ENCODE results near the gene RIBC1.
"Not testable (repeated sequence)": the region's sequence is repeated elsewhere in the genome, so short reads cannot be mapped to it uniquely, and the experiment has no call there.

The RIBC1 gene

GRCh38 chrX:53422861-53423306, at the start of gene RIBC1:
TSS of gene RIBC1 (plus strand) at chrX:53422873. CDS start at chrX:53426277, 3,404 bp downstream.
- no peaks in the 10 kb centered on the region for H3K9me3 Mint-ChIP-seq
- no peaks in the 10 kb centered on the region for H3K27me3 Mint-ChIP-seq
- H3K27ac Mint-ChIP-seq = peak within 1 kb of the TSS; percentile 88
- peaks cover 7% of the 10 kb centered on the region for H3K36me3 Mint-ChIP-seq
- no peak for ATAC-seq
- H3K4me3 Mint-ChIP-seq = peak within 1 kb of the TSS; percentile 91
- H3K4me1 Mint-ChIP-seq = peaks cover 32% of the 10 kb centered on the region

GRCh38 chrX:53373307-53373706, 49.4 kb upstream of the RIBC1 start:
- Mint-ChIP-seq H3K27ac (no peak overlapping the region), H3K36me3 (peaks cover 24% of the 10 kb centered on the region), H3K9me3 (peaks cover 8% of the 10 kb centered on the region), H3K27me3 (no peaks in the 10 kb centered on the region), H3K4me3 (no peak overlapping the region), H3K4me1 (peaks cover 9% of the 10 kb centered on the region)
- ATAC-seq = no peak

GRCh38 chrX:53374222-53374820, 48.4 kb upstream of the RIBC1 start:
- H3K27me3 Mint-ChIP-seq = no peaks in the 10 kb centered on the region
- H3K9me3 Mint-ChIP-seq = peaks cover 4% of the 10 kb centered on the region
- H3K4me1 Mint-ChIP-seq = peaks cover 9% of the 10 kb centered on the region
- no peak overlapping the region for H3K27ac Mint-ChIP-seq
- no peak for ATAC-seq
- no peak overlapping the region for H3K4me3 Mint-ChIP-seq
- H3K36me3 Mint-ChIP-seq = peaks cover 27% of the 10 kb centered on the region

GRCh38 chrX:53374923-53375322, 47.8 kb upstream of the RIBC1 start:
- Mint-ChIP-seq H3K4me1 (peaks cover 9% of the 10 kb centered on the region), H3K4me3 (no peak overlapping the region), H3K36me3 (peaks cover 31% of the 10 kb centered on the region), H3K27ac (no peak overlapping the region), H3K9me3 (peaks cover 4% of the 10 kb centered on the region), H3K27me3 (no peaks in the 10 kb centered on the region)
- ATAC-seq = no peak

GRCh38 chrX:53376888-53377287, 45.8 kb upstream of the RIBC1 start:
- Mint-ChIP-seq H3K36me3 (peaks cover 47% of the 10 kb centered on the region), H3K4me3 (no peak overlapping the region)

GRCh38 chrX:53377464-53377863, 45.2 kb upstream of the RIBC1 start:
- peaks cover 49% of the 10 kb centered on the region for H3K36me3 Mint-ChIP-seq
- no peak overlapping the region for H3K27ac Mint-ChIP-seq
- no peak overlapping the region for H3K4me3 Mint-ChIP-seq
- peaks cover 2% of the 10 kb centered on the region for H3K9me3 Mint-ChIP-seq
- peaks cover 9% of the 10 kb centered on the region for H3K4me1 Mint-ChIP-seq
- H3K27me3 Mint-ChIP-seq = no peaks in the 10 kb centered on the region
- no peak for ATAC-seq

More at GRCh38 chrX:53376888-53377287, 45.8 kb upstream of the RIBC1 start:
- no peaks in the 10 kb centered on the region for H3K27me3 Mint-ChIP-seq
- no peak for ATAC-seq
- peaks cover 9% of the 10 kb centered on the region for H3K4me1 Mint-ChIP-seq
- H3K27ac Mint-ChIP-seq = no peak overlapping the region
- H3K9me3 Mint-ChIP-seq = peaks cover 2% of the 10 kb centered on the region

GRCh38 chrX:53379008-53379710, 43.5 kb upstream of the RIBC1 start:
- no peak for ATAC-seq
- no peak overlapping the region for H3K4me3 Mint-ChIP-seq
- H3K27ac Mint-ChIP-seq = no peak overlapping the region
- H3K9me3 Mint-ChIP-seq = no peaks in the 10 kb centered on the region
- H3K36me3 Mint-ChIP-seq = peaks cover 53% of the 10 kb centered on the region
- H3K4me1 Mint-ChIP-seq = peaks cover 9% of the 10 kb centered on the region
- no peaks in the 10 kb centered on the region for H3K27me3 Mint-ChIP-seq

- peaks cover 53% of the 10 kb centered on the region for H3K36me3 Mint-ChIP-seq
- peaks cover 3% of the 10 kb centered on the region for H3K4me1 Mint-ChIP-seq
- H3K27ac Mint-ChIP-seq = no peak overlapping the region
- no peak overlapping the region for H3K4me3 Mint-ChIP-seq
- no peak for ATAC-seq
- H3K9me3 Mint-ChIP-seq = no peaks in the 10 kb centered on the region
- no peaks in the 10 kb centered on the region for H3K27me3 Mint-ChIP-seq
These were observed 42.9 kb upstream of the RIBC1 start for GRCh38 chrX:53379747-53380146.

- no peak overlapping the region for H3K27ac Mint-ChIP-seq
These were observed 39.1 kb upstream of the RIBC1 start for GRCh38 chrX:53383376-53384076.

GRCh38 chrX:53395605-53396298, 26.9 kb upstream of the RIBC1 start:
- H3K27ac Mint-ChIP-seq = no peak overlapping the region
- no peaks in the 10 kb centered on the region for H3K4me1 Mint-ChIP-seq
- H3K27me3 Mint-ChIP-seq = no peaks in the 10 kb centered on the region
- H3K4me3 Mint-ChIP-seq = no peak overlapping the region
- no peak for ATAC-seq
- H3K9me3 Mint-ChIP-seq = no peaks in the 10 kb centered on the region
- H3K36me3 Mint-ChIP-seq = peaks cover 33% of the 10 kb centered on the region

More at GRCh38 chrX:53383376-53384076, 39.1 kb upstream of the RIBC1 start:
- Mint-ChIP-seq H3K36me3 (peaks cover 43% of the 10 kb centered on the region), H3K4me1 (no peaks in the 10 kb centered on the region), H3K9me3 (no peaks in the 10 kb centered on the region), H3K27me3 (no peaks in the 10 kb centered on the region), H3K4me3 (no peak overlapping the region)
- no peak for ATAC-seq

GRCh38 chrX:53398216-53398615, 24.5 kb upstream of the RIBC1 start:
- Mint-ChIP-seq H3K27me3 (no peaks in the 10 kb centered on the region), H3K36me3 (peaks cover 48% of the 10 kb centered on the region), H3K4me3 (no peak overlapping the region), H3K4me1 (no peaks in the 10 kb centered on the region), H3K9me3 (no peaks in the 10 kb centered on the region), H3K27ac (no peak overlapping the region)
- no peak for ATAC-seq

GRCh38 chrX:53403535-53403934, 19.1 kb upstream of the RIBC1 start:
- H3K9me3 Mint-ChIP-seq = no peaks in the 10 kb centered on the region
- H3K27me3 Mint-ChIP-seq = no peaks in the 10 kb centered on the region
- H3K36me3 Mint-ChIP-seq = peaks cover 40% of the 10 kb centered on the region
- no peak overlapping the region for H3K27ac Mint-ChIP-seq
- no peak overlapping the region for H3K4me3 Mint-ChIP-seq
- H3K4me1 Mint-ChIP-seq = no peaks in the 10 kb centered on the region
- ATAC-seq = no peak

GRCh38 chrX:53412446-53412845, 10.2 kb upstream of the RIBC1 start:
- no peak overlapping the region for H3K4me3 Mint-ChIP-seq
- peaks cover 31% of the 10 kb centered on the region for H3K36me3 Mint-ChIP-seq
- H3K4me1 Mint-ChIP-seq = peaks cover 14% of the 10 kb centered on the region
- H3K27ac Mint-ChIP-seq = no peak overlapping the region
- ATAC-seq = no peak
- H3K9me3 Mint-ChIP-seq = no peaks in the 10 kb centered on the region
- no peaks in the 10 kb centered on the region for H3K27me3 Mint-ChIP-seq

- not testable (repeated sequence) for H3K27ac Mint-ChIP-seq, H3K9me3 Mint-ChIP-seq, H3K36me3 Mint-ChIP-seq, ATAC-seq, H3K27me3 Mint-ChIP-seq, H3K4me3 Mint-ChIP-seq
- H3K4me1 Mint-ChIP-seq = peaks cover 37% of the 10 kb centered on the region
These were observed 2.3 kb upstream of the RIBC1 start for GRCh38 chrX:53420351-53420750.

GRCh38 chrX:53421125-53421524, 1.5 kb upstream of the RIBC1 start:
- Mint-ChIP-seq H3K27me3 (no peaks in the 10 kb centered on the region), H3K4me3 (peak overlapping the region; percentile 91), H3K9me3 (no peaks in the 10 kb centered on the region), H3K27ac (no peak overlapping the region), H3K36me3 (peaks cover 4% of the 10 kb centered on the region), H3K4me1 (peaks cover 37% of the 10 kb centered on the region)
- no peak for ATAC-seq
